ENCODE measurements around the gene WNT3A. TPM values are rescaled to one million over a fixed set of nuclear protein-coding genes. Genes with fewer than 3 reads are reported as not detected.

Gene WNT3A
- total RNA-seq, 4 donors from 2014 or later, result 2.8 to 6.3 (median 3.8) TPM

DNA sequence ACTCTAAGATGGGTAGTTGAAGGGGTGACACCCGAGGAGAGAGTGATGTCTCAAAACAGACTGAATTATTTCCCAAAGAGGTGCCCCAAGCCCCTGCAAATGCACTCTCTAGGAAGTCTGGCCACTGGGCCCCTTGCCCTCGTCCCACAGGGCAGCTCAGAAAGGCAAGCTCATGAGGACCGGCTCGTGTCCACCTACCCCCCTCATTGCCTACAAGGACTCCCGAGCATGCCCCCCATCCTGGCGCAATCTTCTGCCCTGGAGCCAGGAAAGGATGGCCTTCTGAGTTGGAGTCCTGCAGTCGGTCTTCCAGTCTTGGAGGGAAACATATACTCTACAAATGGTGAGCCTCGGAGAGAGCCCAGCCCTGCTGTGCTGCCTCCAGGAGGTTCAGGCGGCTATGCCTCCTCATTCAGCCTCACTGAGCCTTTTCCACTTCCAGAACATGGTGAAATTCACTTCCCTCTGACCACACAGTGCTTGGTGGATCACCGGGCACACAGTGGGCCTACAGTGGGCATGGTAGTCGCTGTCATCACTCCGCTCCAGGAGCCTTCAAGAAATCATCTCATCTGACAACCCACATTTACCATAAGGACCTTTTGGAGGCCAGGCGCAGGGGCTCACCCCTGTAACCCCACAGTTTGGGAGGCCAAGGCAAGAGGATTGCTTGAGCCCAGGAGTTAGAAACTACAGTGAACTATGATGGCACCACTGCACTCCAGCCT lies 5.8 kb upstream of the WNT3A start:
- H3K4me3 ChIP-seq, result no peak overlapping the region
- peak in 1 of 2 donors; percentile 48 for DNase-seq (ENCODE audit: low spot score in 2 of 2)
- H3K36me3 ChIP-seq, result no peaks in the 10 kb centered on the region
- H3K27me3 ChIP-seq, result peaks cover 47% of the 10 kb centered on the region
- H3K4me1 ChIP-seq, result peaks cover 11% of the 10 kb centered on the region
- no peak for TF ChIP-seq POLR2A (IDR thresholded peaks at IDR 0.05)
- TF ChIP-seq, protein P1, sequence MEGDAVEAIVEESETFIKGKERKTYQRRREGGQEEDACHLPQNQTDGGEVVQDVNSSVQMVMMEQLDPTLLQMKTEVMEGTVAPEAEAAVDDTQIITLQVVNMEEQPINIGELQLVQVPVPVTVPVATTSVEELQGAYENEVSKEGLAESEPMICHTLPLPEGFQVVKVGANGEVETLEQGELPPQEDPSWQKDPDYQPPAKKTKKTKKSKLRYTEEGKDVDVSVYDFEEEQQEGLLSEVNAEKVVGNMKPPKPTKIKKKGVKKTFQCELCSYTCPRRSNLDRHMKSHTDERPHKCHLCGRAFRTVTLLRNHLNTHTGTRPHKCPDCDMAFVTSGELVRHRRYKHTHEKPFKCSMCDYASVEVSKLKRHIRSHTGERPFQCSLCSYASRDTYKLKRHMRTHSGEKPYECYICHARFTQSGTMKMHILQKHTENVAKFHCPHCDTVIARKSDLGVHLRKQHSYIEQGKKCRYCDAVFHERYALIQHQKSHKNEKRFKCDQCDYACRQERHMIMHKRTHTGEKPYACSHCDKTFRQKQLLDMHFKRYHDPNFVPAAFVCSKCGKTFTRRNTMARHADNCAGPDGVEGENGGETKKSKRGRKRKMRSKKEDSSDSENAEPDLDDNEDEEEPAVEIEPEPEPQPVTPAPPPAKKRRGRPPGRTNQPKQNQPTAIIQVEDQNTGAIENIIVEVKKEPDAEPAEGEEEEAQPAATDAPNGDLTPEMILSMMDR (IDR thresholded peaks at IDR 0.05), result no peak
- no peak for TF ChIP-seq POLR2AphosphoS5 (IDR thresholded peaks at IDR 0.05)
- no peak for TF ChIP-seq EP300 (IDR thresholded peaks at IDR 0.05)
- no peak overlapping the region for H3K27ac ChIP-seq
- WGBS, result 88% methylated on average over 11 of the region's 13 CpGs
- peaks cover 6% of the 10 kb centered on the region for H3K9me3 ChIP-seq

DNA sequence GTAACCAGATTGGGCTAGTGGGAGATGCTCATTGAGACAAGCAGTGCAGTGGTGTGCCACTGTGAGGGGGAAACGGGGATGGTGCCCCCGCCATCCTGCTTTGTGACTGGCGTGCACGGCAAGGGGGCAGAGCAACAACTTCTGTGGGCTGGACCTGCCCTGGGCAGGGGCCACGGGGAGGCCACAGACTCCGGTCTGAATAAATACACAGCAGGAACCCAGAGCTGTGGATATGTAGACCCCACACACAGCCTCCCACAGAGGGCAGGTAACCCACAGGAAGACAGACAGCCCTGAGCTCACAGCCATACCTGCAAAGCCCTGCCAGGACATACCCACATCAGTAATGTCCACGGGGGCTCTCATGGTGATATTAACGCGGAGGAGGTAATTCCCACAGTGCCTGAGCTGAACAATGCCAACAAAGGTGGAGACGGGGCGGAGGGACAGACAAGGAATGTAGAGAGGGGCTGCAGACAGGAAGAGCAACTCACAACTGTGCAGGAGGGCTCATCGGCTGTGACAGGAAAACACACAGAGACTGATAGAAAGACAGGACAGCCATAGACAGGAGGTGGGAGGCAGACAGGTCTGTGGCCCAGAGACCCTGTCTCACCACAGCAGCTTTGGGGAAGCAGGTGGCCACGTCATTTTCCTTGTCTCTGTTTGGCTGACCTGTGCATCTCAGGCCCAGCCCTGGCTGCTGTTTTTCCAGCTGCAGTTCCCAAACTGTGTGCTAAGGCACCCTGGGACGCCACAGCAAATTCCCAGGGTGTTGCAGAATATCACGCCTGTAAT lies 4.9 kb upstream of the WNT3A start:
- WGBS, result 81% methylated on average over 15 of the region's 15 CpGs
- Histone ChIP-seq H3K4me3 (no peak overlapping the region), H3K4me1 (peaks cover 18% of the 10 kb centered on the region), H3K27me3 (peaks cover 55% of the 10 kb centered on the region), H3K27ac (no peak overlapping the region), H3K9me3 (peaks cover 4% of the 10 kb centered on the region), H3K36me3 (no peaks in the 10 kb centered on the region)
- peak in 1 of 2 donors; percentile 48 for DNase-seq (ENCODE audit: low spot score in 2 of 2)
- TF ChIP-seq POLR2AphosphoS5 (IDR thresholded peaks at IDR 0.05) (no peak), POLR2A (IDR thresholded peaks at IDR 0.05) (no peak), EP300 (IDR thresholded peaks at IDR 0.05) (no peak)
- TF ChIP-seq, protein P1 (IDR thresholded peaks at IDR 0.05), result no peak

DNA sequence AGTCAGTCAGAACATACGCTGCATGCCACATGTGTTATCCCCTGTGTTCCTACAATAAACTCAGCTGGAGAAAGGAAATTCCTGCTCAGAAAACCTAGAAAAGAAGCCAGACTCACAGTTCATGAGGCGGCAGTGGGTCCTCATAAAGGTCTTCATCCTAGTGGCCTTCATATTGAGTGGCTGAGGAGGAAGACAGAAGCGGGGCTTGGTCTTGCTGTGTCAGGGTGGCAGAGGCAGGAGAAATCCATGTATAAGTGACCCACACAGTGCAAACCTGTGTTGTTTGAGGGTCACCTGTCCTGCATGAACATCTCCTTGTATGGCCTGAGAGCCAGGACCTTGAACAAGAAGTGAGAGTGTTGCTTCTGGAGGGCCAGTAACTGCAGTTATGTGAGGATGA lies 4.0 kb upstream of the WNT3A start:
- Histone ChIP-seq H3K4me1 (peaks cover 27% of the 10 kb centered on the region), H3K9me3 (peaks cover 2% of the 10 kb centered on the region), H3K36me3 (no peaks in the 10 kb centered on the region), H3K27ac (no peak overlapping the region), H3K4me3 (no peak overlapping the region), H3K27me3 (peaks cover 64% of the 10 kb centered on the region)
- TF ChIP-seq POLR2A (IDR thresholded peaks at IDR 0.05) (no peak), EP300 (IDR thresholded peaks at IDR 0.05) (no peak), POLR2AphosphoS5 (IDR thresholded peaks at IDR 0.05) (no peak)
- TF ChIP-seq, protein P1 (IDR thresholded peaks at IDR 0.05), result no peak
- WGBS, result 88% methylated on average over 3 of the region's 3 CpGs
- peak in 1 of 2 donors; percentile 41 for DNase-seq (ENCODE audit: low spot score in 2 of 2)

DNA sequence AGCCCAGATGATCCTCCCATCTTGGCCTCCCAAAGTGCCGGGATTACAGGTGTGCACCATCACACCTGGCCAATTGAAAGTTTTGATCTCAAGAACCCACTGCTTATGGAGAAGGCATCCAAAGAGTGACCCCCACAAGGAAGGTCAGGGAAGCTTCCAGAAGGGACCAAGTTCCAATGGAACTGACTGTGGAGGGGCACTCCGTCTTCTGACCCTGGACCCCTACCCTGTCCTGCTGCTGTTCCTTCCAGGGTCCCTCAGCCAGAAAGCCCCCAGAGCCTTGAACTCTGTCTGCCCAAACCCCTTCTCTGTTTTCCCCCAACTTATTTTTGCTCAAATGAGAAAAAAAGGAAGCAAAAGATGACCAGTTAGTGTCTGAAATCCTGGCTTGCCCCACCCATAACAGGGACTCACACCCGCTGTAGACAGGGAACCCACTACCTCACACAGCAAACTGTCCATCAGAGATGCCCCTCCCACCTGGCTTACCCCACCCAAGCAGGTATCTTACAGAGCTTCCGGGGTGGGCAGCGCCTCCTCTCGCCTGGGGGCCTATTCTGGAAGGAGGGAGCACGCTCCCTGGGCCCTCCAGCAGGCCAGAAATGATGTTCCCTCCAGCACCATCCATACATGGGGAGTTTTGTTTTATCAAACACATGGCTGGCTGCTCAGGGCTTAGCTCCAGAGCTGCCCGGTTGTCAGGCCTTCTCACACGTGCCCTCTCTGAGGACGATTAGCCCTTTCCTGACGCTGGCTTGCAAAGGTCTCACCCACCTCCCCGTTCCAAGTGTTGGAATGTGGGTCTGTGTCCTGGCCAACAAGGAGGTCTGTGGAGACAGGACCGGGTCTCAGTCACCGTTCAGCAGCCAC lies 3.1 kb upstream of the WNT3A start:
- no peak for TF ChIP-seq POLR2AphosphoS5 (IDR thresholded peaks at IDR 0.05)
- TF ChIP-seq, protein P1 (IDR thresholded peaks at IDR 0.05), result no peak
- TF ChIP-seq EP300 (IDR thresholded peaks at IDR 0.05), result no peak
- TF ChIP-seq POLR2A (IDR thresholded peaks at IDR 0.05), result no peak
- peaks cover 33% of the 10 kb centered on the region for H3K4me1 ChIP-seq
- no peak overlapping the region for H3K4me3 ChIP-seq
- H3K36me3 ChIP-seq, result no peaks in the 10 kb centered on the region
- no peaks in the 10 kb centered on the region for H3K9me3 ChIP-seq
- peaks cover 73% of the 10 kb centered on the region for H3K27me3 ChIP-seq
- 47% methylated on average over 14 of the region's 14 CpGs for WGBS
- DNase-seq (ENCODE audit: low spot score in 2 of 2), result peak in 1 of 2 donors; percentile 50
- H3K27ac ChIP-seq, result no peak overlapping the region
